Activated T-helper 1 cell treated with anti-CD3 and anti-CD28 coated beads, Interleukin-2, amount 50 U/mL, for 16 hours (primary cell): ENCODE results near the gene TEX28.
A peak's percentile ranks its signal among the peaks of the same experiment; 100 is the strongest.
"Not testable (repeated sequence)": the region's sequence is repeated elsewhere in the genome, so short reads cannot be mapped to it uniquely, and the experiment has no call there.

Experiments used
- DNase-seq, 2 donors: peaks; one replicate each; pipeline ENCODE4 v3.0.0-alpha.2; 2020; ENCODE audit warnings: low read depth in 1 of 2, low spot score in 1 of 2

TEX28 gene

GRCh38 chrX:154312116-154312515 is 17.2 kb upstream of the TEX28 start:
- DNase-seq, result no peak

- DNase-seq, result no peak
Measured at GRCh38 chrX:154310616-154311536, 16.0 kb upstream of the TEX28 start.

DNA sequence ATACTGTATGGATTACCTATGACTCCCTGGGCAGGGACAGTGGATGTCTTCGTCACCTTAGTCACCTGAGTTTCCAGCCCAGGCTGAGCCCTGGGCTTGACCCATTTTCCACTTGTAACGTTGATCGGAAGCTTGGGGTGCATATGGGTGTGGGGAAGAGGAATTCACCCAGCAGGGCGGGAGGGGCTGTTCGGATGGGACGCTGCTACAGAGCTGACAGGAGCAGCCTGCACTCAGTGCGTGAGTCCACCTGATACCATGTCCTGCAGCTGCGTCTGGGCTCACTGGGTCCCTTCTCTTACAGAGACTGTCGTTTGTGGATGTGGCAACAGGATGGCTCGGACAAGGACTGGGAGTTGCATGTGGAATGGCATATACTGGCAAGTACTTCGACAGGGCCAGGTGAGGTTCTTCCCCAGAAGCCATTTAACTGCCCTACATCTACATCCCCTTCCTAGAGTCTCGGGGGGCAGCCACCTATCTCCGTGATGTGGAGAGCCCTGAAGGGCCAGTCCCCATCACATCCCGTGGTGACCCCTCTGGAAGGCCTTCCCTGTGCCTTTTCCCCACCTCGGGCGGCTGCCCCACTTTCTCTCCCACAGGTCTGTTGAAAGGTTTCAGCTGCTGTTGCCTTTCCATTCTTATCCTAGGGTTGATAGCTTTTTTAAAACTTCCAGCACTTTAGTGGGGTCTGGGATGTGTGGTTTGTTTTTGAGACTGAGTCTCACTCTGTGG is 14.3 kb upstream of the TEX28 start:
- no peak for DNase-seq

- peak; percentile 61 to 63 for DNase-seq
Measured at GRCh38 chrX:154308108-154308946, 13.4 kb upstream of the TEX28 start.

DNA sequence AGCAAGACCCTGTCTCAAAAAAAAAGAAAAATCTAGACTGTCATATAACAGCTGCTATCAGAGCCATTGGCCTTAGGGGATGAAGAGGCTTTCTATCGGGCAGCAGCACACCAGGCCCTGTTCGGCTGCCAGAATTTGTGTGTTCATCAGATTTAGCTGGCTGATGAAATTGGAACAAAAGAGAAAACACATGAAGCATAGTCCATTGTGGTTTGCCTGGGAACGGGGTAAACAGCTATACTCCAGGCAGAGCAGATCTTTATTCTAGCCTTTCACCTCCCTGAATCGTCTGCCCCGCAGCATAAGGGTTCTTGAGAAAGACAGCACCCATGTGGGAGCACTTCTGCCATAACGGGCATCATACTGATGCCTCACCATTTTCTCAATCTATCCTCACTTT is 12.3 kb upstream of the TEX28 start:
- no peak for DNase-seq

DNA sequence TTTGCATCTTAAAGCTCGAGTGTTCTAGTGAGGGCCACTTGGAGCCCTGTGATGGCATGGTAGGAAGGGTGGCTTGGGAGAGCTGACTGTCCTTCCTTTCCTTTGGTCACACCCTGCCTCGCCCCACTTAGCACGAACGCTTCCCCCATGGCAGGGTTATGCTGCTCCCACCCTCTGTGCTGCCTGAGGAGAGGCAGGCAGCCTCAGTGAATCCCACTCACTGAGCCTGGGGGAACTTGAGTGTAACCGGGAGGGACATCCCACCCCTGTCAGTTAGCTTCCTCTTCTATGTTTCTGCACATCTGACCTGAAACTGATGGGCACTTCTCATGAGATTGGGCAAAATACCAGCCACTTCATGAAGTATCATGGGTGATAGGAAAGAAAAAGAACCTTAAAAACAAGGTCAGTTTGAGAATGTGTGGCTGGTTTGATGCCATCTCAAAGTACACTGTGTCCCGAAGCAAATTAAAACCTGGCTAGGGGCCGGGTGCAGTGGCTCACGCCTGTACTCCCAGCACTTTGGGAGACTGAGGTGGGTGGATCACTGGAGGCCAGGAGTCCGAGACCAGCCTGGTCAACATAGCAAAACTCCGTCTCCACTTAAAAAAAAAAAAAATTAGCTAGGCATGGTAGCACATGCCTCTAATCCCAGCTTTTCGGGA is 10.7 kb upstream of the TEX28 start:
- no peak for DNase-seq

DNA sequence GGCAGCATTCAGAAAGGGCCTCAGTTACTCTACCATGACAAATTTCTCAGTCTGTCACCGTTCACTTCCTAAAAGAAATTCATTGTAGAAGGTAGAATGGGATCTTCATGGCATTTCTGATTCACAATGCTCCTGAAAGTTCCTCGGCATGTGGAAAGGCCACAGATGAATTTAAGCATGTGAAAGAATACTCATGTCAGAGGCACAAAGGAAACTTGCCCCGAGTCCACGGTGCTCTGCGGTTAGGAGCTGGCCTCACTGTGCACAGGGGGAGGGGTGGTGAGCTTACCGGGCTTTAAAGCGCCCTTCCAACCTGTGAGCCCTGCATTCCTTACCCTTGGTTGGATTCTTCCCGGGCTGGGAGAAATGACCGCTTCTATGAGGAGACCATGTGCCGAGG is 9.9 kb upstream of the TEX28 start:
- no peak for DNase-seq

- no peak for DNase-seq
Measured at GRCh38 chrX:154303476-154303875, 8.6 kb upstream of the TEX28 start.

GRCh38 chrX:154302998-154303397 is 8.1 kb upstream of the TEX28 start:
- DNase-seq, result not testable (repeated sequence)

- DNase-seq, result no peak
Measured at GRCh38 chrX:154300816-154301215, 5.9 kb upstream of the TEX28 start.

GRCh38 chrX:154298312-154298711 is 3.4 kb upstream of the TEX28 start:
- DNase-seq, result no peak

DNA sequence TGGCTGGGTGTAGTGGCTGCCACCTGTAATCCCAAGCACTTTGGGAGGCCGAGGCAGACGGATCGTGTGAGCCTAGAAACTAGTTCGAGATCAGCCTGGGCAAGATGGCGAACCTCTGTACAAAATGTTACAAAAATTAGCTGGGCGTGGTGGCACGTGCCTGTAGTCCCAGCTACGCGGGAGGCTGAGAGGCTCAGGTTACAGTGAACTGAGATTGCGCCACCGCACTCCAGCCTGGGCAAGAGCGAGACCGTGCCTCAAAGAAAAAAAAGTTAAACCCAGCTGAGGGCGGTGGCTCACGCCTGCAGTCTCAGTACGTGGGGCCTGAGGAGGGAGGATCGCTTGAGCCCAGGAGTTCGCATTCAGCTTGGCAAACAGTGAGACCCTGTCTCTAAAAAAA is 1.8 kb upstream of the TEX28 start:
- DNase-seq, result no peak

- DNase-seq, result no peak
Measured at GRCh38 chrX:154295664-154296310, 863 bp upstream of the TEX28 start, which contains the start of gene TKTL1. TSS of gene TKTL1 (plus strand) at chrX:154295795. CDS start at chrX:154295860, 65 bp downstream.

DNA sequence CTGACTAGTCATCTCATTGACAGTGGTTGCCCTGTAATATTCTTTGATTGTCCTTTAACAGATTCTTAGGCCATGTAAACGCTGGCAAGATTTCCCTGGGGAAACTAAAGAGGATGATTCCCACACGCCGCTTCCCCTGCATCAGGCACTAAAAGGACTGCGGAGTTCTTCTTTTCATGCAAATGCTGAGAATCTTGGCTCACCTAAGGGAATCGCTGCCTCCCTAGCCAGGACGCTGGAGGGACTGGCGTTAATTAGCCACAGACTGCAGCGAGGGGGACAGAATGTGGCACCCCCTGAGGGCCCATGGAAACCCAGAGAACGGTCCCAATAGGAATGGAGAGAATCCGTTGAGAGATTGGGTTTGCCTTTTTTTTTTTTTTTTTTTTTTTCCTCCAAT is 8.5 kb downstream of the TEX28 start:
- DNase-seq, result not testable (repeated sequence)

DNA sequence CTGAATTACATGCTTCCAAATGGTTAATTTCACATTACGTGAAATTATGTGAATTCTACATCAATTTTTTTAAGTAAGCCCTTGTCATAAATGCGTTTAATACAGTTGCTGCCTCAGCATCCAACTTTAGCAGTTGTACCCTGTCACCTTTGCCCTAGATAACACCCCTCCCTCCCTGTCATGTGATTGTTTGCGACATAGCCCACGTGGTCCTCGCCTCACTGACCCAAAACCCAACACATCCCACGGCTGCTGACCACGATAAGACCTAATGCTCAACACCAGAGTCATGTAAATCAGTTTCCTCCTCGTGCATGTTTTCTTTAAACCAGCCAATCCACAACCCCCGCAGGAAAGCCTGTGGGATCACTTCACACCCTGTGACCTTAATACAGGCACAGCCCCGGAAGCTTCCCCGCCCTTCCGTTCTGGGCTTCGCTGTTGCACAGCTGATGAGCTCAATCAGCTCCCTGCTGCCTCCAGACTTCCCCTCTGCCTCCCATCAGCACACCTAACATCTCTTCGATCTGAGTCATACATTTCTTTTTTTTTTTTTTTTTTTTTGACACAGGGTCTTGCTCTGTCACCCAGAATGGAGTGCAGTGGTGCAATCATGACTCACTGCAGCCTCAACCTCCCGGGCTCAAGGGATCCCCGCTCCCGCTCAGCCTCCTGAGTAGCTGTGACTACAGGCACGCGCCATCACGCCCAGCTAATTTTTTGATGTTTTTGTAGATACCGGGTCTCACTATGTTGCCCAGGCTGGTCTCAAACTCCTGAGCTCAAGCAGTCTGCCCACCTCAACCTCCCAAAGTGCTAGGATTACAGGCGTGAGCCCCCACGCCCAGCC is 10.2 kb downstream of the TEX28 start:
- not testable (repeated sequence) for DNase-seq

- not testable (repeated sequence) for DNase-seq
Measured at GRCh38 chrX:154269245-154269644, 25.7 kb downstream of the TEX28 start.

- DNase-seq, result not testable (repeated sequence)
Measured at GRCh38 chrX:154263072-154263471, 31.9 kb downstream of the TEX28 start.

GRCh38 chrX:154258711-154259110 is 36.2 kb downstream of the TEX28 start:
- DNase-seq, result not testable (repeated sequence)

DNA sequence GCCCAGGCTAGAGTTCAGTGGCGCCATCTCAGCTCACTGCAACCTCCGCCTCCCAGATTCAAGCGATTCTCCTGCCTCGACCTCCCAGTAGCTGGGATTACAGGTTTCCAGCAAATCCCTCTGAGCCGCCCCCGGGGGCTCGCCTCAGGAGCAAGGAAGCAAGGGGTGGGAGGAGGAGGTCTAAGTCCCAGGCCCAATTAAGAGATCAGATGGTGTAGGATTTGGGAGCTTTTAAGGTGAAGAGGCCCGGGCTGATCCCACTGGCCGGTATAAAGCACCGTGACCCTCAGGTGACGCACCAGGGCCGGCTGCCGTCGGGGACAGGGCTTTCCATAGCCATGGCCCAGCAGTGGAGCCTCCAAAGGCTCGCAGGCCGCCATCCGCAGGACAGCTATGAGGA is 37.6 kb downstream of the TEX28 start, which contains the start of gene OPN1MW3:
Gene OPN1MW3 (plus strand): TSS at position 301 of the 400 bp plus-strand sequence. CDS start 38 bp downstream, at position 339.
- DNase-seq, result not testable (repeated sequence)
